ENCODE measurements around the gene ALDH1A1. TPM values are rescaled to one million over a fixed set of nuclear protein-coding genes. Genes with fewer than 3 reads are reported as not detected.

The ALDH1A1 gene
- total RNA-seq, 4 donors from 2014 or later = 2.9 to 56.6 (median 27.5) TPM

- Histone ChIP-seq H3K4me1 (peaks cover 0 to 36% (median 9%) of the 10 kb centered on the region in 3 donors), H3K27ac (peak overlapping the region in 3 of 4 donors; percentile 49 to 62 (median 59)), H3K9me3 (no peaks in the 10 kb centered on the region), H3K27me3 (no peaks in the 10 kb centered on the region), H3K4me3 (no peak overlapping the region), H3K36me3 (no peaks in the 10 kb centered on the region)
- DNase-seq = no peak
- no peak for TF ChIP-seq POLR2A (IDR thresholded peaks at IDR 0.05)
- no peak for TF ChIP-seq CTCF (IDR thresholded peaks at IDR 0.05)
- 68 to 69% methylated on average over 4 of the region's 4 CpGs for WGBS, 2 donors
- intact Hi-C loops (cut with DNase I) = no loop called here
These were observed 1.7 kb upstream of the ALDH1A1 start for GRCh38 chr9:72954431-72955125.

- Histone ChIP-seq H3K4me3 (peak overlapping the region in 3 of 4 donors; percentile 35 to 56 (median 38)), H3K36me3 (no peaks in the 10 kb centered on the region), H3K27me3 (no peaks in the 10 kb centered on the region), H3K4me1 (peaks cover 0 to 55% (median 18%) of the 10 kb centered on the region in 3 donors), H3K27ac (peak overlapping the region in 3 of 4 donors; percentile 14 to 59 (median 49)), H3K9me3 (no peaks in the 10 kb centered on the region)
- TF ChIP-seq POLR2A (IDR thresholded peaks at IDR 0.05) = no peak
- TF ChIP-seq CTCF (IDR thresholded peaks at IDR 0.05) = no peak
- intact Hi-C loops (cut with DNase I) = no loop called here
- DNase-seq = no peak
- 32 to 38% methylated on average over 3 of the region's 3 CpGs for WGBS, 2 donors
These were observed 517 bp downstream of the ALDH1A1 start for GRCh38 chr9:72952381-72952690.

GRCh38 chr9:72951520-72952380 is 1.1 kb downstream of the ALDH1A1 start:
- Histone ChIP-seq H3K4me1 (peaks cover 0 to 60% (median 20%) of the 10 kb centered on the region in 3 donors), H3K9me3 (no peaks in the 10 kb centered on the region), H3K27ac (peak overlapping the region in 3 of 4 donors; percentile 14 to 59 (median 49)), H3K4me3 (peak overlapping the region in 3 of 4 donors; percentile 35 to 56 (median 38)), H3K27me3 (no peaks in the 10 kb centered on the region), H3K36me3 (no peaks in the 10 kb centered on the region)
- TF ChIP-seq CTCF (IDR thresholded peaks at IDR 0.05) (no peak), POLR2A (IDR thresholded peaks at IDR 0.05) (no peak)
- 36 to 48% methylated on average over 5 of the region's 5 CpGs for WGBS, 2 donors
- intact Hi-C loops (cut with DNase I) = no loop called here
- DNase-seq = no peak

- Histone ChIP-seq H3K27me3 (no peaks in the 10 kb centered on the region), H3K27ac (peak overlapping the region in 3 of 4 donors; percentile 1 to 49 (median 37)), H3K4me3 (peak overlapping the region in 3 of 4 donors; percentile 35 to 56 (median 38)), H3K4me1 (peaks cover 0 to 60% (median 20%) of the 10 kb centered on the region in 3 donors), H3K9me3 (no peaks in the 10 kb centered on the region), H3K36me3 (no peaks in the 10 kb centered on the region)
- no peak for TF ChIP-seq CTCF (IDR thresholded peaks at IDR 0.05)
- WGBS, 2 donors = 50 to 51% methylated on average over 7 of the region's 7 CpGs
- DNase-seq = no peak
- intact Hi-C loops (cut with DNase I) = no loop called here
These were observed 1.9 kb downstream of the ALDH1A1 start for GRCh38 chr9:72950875-72951442.

- intact Hi-C loops (cut with DNase I) = no loop called here
These were observed 2.9 kb downstream of the ALDH1A1 start for GRCh38 chr9:72949918-72950325.

More at GRCh38 chr9:72949918-72950325, 2.9 kb downstream of the ALDH1A1 start:
- peaks cover 0 to 60% (median 20%) of the 10 kb centered on the region in 3 donors for H3K4me1 ChIP-seq
- peak overlapping the region in 1 of 4 donors; percentile 56 for H3K4me3 ChIP-seq
- H3K27me3 ChIP-seq = no peaks in the 10 kb centered on the region
- no peak for DNase-seq
- H3K27ac ChIP-seq = no peak overlapping the region
- no peaks in the 10 kb centered on the region for H3K9me3 ChIP-seq
- TF ChIP-seq CTCF (IDR thresholded peaks at IDR 0.05) (no peak), POLR2A (IDR thresholded peaks at IDR 0.05) (no peak)
- no peaks in the 10 kb centered on the region for H3K36me3 ChIP-seq
- 82 to 84% methylated on average over 7 of the region's 7 CpGs for WGBS, 2 donors

Data from esophagus squamous epithelium (tissue), 5 donors.